Measurements from ENCODE around the gene NAA25. TPM values are rescaled to one million over a fixed set of nuclear protein-coding genes. Genes with fewer than 3 reads are reported as not detected.
"Not testable (repeated sequence)": the region's sequence is repeated elsewhere in the genome, so short reads cannot be mapped to it uniquely, and the experiment has no call there.

NAA25 gene
- total RNA-seq, 6 experiments from 2014 or later: 21.2 to 26.8 (median 23.8) TPM

DNA sequence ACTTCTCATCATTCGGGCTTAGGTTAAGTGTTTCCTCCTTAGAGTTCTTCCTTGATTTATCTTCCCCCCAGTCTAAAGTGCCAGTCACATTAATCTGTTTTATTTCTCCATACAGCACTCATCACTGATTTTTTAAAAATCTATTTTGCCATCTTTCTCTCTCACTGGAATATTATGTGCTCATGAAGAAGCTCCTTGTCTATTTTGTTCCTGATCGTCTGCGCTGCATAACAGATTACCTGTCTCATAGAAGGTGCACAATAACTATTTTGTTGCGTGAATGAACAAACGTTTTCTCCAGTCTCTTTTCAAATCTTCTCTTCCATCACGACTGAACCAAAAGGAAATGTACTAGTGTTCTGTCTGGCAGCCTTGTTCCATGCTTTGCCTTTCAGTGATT, 92.6 kb downstream of the NAA25 start:
- Mint-ChIP-seq H3K27ac (no peak overlapping the region; the same call in 1 of the 2 replicates), H3K27me3 (ENCODE audit: insufficient read depth) (peaks cover 7% of the 10 kb centered on the region), H3K4me3 (peak overlapping the region; percentile 24), H3K4me1 (ENCODE audit: low read depth) (peaks cover 67% of the 10 kb centered on the region), H3K36me3 (ENCODE audit: low read depth) (peaks cover 32% of the 10 kb centered on the region), H3K9me3 (no peaks in the 10 kb centered on the region)
- no peak for TF ChIP-seq CTCF (IDR thresholded peaks at IDR 0.05)
- no peak for DNase-seq

GRCh38 chr12:112013601-112014402, 94.8 kb downstream of the NAA25 start:
- TF ChIP-seq CTCF (IDR thresholded peaks at IDR 0.05): peak; percentile 51
- H3K4me3 Mint-ChIP-seq: peak overlapping the region; percentile 94
- peak overlapping the region; percentile 77 for H3K27ac Mint-ChIP-seq
- H3K4me1 Mint-ChIP-seq (ENCODE audit: low read depth): peaks cover 50% of the 10 kb centered on the region
- H3K36me3 Mint-ChIP-seq (ENCODE audit: low read depth): peaks cover 32% of the 10 kb centered on the region
- peak; percentile 35 for DNase-seq
- H3K27me3 Mint-ChIP-seq (ENCODE audit: insufficient read depth): peaks cover 3% of the 10 kb centered on the region
- no peaks in the 10 kb centered on the region for H3K9me3 Mint-ChIP-seq

DNA sequence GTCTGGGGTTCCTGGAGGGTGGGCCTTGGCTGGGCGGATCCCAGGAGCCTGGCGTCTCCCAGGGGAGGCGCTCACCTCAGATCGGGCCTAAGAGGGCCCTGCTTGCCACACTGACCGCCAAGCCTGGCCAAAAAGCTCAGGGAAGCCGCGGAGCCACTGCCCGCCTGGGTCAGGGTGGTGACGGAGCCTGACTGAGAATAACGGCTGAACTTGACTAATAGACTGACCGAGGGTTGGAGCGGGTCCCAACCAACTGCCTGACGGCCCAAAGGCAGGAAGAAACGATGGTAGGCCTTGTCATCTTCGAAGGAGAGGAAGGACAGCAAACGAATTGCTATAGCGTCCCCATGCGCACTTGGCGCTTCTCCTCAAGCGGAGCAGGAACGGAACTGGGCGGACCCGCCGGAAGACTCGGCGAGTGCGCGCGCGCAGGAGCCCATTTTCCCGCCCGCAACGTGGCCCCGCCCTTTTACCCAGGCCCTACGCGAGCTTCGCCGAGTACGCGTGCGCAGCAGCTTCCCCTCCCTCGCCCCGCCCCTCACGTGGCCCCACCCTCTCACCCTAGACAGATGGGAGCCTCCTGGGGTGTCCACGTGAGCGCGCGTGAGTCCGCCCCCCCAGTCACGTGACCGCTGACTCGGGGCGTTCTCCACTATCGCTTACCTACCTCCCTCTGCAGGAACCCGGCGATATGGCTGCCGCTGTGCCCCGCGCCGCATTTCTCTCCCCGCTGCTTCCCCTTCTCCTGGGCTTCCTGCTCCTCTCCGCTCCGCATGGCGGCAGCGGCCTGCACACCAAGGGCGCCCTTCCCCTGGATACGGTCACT, 95.6 kb downstream of the NAA25 start, which contains the start of the genes ERP29 and TMEM116:
Gene ERP29 (plus strand): TSS at position 652 of the 826 bp plus-strand sequence. CDS start 40 bp downstream, at position 692.
Gene TMEM116 (minus strand): TSS at position 391 of the 826 bp plus-strand sequence. CDS start 7,895 bp downstream, outside the sequence.
- peak; percentile 97 for DNase-seq
- peaks cover 3% of the 10 kb centered on the region for H3K27me3 Mint-ChIP-seq (ENCODE audit: insufficient read depth)
- peak within 1 kb of the TSS; percentile 97 for H3K27ac Mint-ChIP-seq
- H3K9me3 Mint-ChIP-seq: no peaks in the 10 kb centered on the region
- TF ChIP-seq CTCF (IDR thresholded peaks at IDR 0.05): peak; percentile 74
- H3K4me1 Mint-ChIP-seq (ENCODE audit: low read depth): peaks cover 42% of the 10 kb centered on the region
- H3K36me3 Mint-ChIP-seq (ENCODE audit: low read depth): peaks cover 32% of the 10 kb centered on the region
- H3K4me3 Mint-ChIP-seq: peak within 1 kb of the TSS; percentile 94

- TF ChIP-seq CTCF (IDR thresholded peaks at IDR 0.05): no peak
- Mint-ChIP-seq H3K4me1 (ENCODE audit: low read depth) (peaks cover 36% of the 10 kb centered on the region), H3K4me3 (peak overlapping the region; percentile 94), H3K27ac (peak overlapping the region; percentile 97), H3K9me3 (no peaks in the 10 kb centered on the region), H3K27me3 (ENCODE audit: insufficient read depth) (peaks cover 3% of the 10 kb centered on the region), H3K36me3 (ENCODE audit: low read depth) (peaks cover 27% of the 10 kb centered on the region)
- DNase-seq: no peak
Measured at GRCh38 chr12:112011685-112012084, 96.9 kb downstream of the NAA25 start.

DNA sequence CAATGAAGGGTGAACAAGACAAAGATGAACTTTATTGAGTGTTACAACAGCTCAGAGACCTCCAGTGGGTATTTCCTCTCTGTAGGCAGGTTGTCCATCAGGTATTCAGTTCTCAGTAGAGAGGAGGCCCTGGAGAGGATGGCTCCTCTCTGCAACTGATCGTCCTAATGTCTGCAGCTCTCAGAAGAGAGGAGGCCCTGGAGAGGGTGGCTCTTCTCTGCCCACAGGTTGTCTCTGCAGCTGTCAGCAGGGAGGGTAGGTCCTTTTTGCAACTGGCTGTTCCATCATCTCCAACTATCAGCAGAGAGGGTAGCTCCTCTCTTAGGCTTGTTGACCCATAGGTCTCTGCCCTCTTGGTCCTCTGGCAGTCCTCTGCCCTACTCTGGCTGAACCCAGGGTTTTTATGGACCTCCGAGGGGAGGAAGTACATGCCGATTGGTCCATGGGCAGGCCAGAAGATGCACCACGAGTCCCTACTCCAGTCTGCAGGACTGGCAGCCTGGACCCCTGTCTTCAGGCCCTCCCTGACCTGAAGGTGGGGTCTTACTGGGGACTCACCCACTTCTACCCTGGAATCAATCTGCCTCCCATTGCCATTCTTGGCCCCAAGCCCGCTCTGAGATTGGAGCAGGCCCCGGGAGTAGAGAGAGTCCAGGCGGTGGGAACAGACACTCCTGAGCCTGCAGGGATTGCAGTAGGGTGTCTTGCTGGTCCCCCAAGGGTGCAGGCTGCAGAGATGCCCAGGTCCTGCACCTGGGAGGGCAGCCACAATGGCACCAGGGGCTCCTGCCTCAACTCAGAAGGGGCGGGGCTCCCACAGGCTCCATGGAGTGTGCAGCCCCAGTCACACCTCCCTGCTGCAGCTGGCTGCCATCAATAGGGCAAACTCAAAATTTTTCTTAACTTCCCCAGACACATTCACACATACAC, 97.9 kb downstream of the NAA25 start:
- H3K27me3 Mint-ChIP-seq (ENCODE audit: insufficient read depth): peaks cover 3% of the 10 kb centered on the region
- no peak for TF ChIP-seq CTCF (IDR thresholded peaks at IDR 0.05)
- no peak for DNase-seq
- no peaks in the 10 kb centered on the region for H3K9me3 Mint-ChIP-seq
- H3K4me3 Mint-ChIP-seq: no peak overlapping the region
- H3K36me3 Mint-ChIP-seq (ENCODE audit: low read depth): peaks cover 19% of the 10 kb centered on the region
- peaks cover 37% of the 10 kb centered on the region for H3K4me1 Mint-ChIP-seq (ENCODE audit: low read depth)
- H3K27ac Mint-ChIP-seq: no peak overlapping the region

GRCh38 chr12:112009596-112009995, 99.0 kb downstream of the NAA25 start:
- not testable (repeated sequence) for H3K27ac Mint-ChIP-seq; DNase-seq; H3K27me3 Mint-ChIP-seq (ENCODE audit: insufficient read depth); H3K9me3 Mint-ChIP-seq; H3K4me3 Mint-ChIP-seq
- Mint-ChIP-seq H3K4me1 (ENCODE audit: low read depth) (peaks cover 36% of the 10 kb centered on the region), H3K36me3 (ENCODE audit: low read depth) (peaks cover 14% of the 10 kb centered on the region)
